GM13977 (cell line): ENCODE data around the gene SHISAL1.

Experiments used
- DNase-seq: peaks from one replicate; pipeline ENCODE4 v3.0.0; 2012; ENCODE audit warnings: low spot score
- CTCF ChIP-seq: IDR thresholded peaks from 2 replicates; pipeline ENCODE4 v1.5.1; 2012; ENCODE audit warnings: mild to moderate bottlenecking, control low read depth; ENCODE audit not compliant: insufficient read depth; ENCODE audit errors: extremely low read depth, missing control alignments
- in situ Hi-C: fragments of 300-500 bp; cut with MboI; formaldehyde crosslinking; loops from one replicate; pipeline ENCODE4 v1.12.0; 2022; ENCODE audit warnings: low sequenced_read_pairs, low pct_unique_long_range_greater_than_20kb, mixed read lengths, inconsistent platforms; ENCODE audit not compliant: unreplicated experiment

Gene SHISAL1

GRCh38 chr22:44206330-44206645, 106.5 kb downstream of the SHISAL1 start:
- TF ChIP-seq CTCF, result no peak
- in situ Hi-C loops, result no loop called here
- DNase-seq, result no peak

DNA sequence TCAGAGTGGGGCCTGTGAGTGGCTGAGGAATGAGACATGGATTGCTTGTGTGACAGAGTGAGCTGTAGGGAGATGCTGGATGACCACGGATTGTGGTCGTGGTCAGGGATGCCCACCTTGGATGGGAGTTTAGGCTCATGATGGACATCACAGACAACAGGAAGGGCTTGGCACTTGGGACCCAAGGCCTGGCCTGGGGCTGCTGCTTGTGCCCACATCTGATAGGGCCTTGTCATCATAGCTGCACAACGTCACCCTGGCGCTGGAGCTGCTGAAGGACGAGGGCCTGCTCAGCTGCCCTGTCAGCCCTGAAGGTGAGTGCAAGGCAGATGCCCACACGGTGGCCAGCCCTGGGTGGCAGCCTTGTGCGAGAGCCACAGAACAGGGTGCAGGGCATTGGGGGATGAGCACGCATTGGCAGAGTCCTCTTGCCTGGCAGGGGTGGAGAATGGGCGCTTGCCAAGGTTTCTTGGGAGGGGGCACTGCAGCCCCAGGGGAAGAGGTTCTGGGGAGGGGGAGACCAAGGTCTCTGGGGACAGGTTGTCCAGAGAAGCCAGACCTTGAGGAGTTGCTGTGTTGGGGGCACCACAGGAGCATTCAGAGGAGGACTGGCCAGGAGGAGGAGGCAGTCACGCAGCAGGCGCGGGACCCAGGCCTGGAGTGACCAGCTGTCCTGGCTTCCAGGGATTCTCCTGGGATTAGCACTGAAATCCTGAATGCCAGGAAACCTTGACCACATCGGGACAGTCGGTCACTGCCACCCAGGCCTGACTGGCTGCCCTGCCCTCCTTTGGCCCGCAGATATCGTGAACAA, 107.0 kb downstream of the SHISAL1 start:
- no peak for TF ChIP-seq CTCF
- in situ Hi-C loops, result no loop called here
- no peak for DNase-seq

DNA sequence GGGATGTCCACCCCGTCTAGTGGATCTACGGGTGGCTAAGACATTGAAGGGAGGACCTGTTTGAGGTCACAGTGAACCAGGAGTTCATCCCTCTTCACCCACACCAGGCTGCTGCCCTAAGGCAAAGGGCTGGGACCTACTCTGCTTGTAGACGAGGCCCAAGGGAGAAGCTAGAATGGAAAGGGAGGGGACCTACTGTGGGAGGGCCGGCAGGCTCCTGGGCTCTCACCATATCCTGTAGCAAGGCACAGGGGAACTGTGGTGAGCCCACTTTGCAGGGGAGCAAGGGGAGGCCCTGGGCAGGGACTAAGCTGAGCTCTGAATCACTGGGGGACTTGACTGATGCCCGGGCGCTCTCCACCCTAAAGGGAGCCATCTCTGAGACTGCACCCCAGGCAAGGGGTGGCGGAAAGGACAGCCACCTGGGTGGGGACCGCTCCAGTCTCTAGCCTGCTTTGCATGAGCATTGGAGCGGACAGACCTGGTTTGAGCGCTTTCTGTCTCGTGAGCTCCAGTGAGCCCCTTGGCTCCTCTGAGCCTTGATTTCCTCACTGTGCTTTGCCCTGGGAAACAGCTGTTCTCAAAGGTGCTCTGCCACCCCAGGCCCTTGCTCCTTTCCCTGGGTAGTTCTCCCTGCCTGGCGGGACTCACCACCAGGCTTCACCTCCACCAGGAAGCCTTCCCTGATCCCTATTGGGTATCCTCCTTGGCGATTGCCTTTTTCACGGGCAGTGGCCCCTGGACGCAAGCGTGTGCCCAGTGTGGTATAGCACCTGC, 107.8 kb downstream of the SHISAL1 start:
- TF ChIP-seq CTCF, result no peak
- in situ Hi-C loops, result no loop called here
- DNase-seq, result no peak

DNA sequence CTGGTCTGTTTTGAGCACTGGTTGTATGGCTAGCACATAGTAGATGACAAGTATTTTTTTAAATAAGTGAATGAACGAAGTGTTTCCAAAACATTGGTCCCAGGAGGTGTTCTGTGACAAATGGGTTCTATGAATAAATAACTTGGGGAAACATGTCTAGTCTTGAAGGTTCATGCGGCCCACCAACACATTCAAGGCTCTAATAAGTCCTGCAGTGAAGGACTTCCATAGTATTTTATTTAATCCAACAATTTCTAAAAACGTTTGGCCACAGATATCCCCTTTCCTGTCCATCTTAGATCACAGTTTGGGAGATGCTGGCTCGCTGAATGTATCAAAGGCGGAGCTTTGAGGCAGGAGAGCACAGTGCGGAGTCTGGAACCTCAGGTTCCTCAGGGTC, 109.5 kb downstream of the SHISAL1 start:
- TF ChIP-seq CTCF, result no peak

DNA sequence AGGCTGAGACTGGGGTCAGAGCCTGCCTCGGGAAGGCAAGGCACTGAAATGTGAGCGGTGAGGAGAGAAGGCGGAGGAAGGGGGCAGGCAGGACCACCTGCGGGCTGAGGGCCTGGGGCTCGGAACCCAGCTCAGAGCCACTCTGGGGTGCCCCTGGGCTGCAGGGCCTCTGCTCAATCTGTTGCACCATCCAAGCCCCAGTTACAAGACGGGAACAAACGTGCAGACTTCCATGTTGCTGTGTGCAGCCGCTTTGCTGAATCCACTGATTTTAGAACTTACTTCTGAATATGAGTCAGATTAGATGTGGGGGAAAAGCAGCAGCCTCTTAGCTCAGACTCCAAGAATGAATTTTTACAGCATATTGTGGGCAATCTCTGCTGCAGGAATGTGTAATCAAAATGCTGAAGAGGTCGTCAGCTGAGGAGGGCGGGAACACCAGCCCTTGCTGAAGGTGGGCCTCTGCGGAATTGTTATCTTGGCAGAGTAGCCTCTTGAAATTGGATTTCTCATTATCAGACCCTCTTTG, 110.4 kb downstream of the SHISAL1 start:
- TF ChIP-seq CTCF, result no peak
- DNase-seq, result no peak
- in situ Hi-C loops, result no loop called here

More for the DNA sequence above, 109.5 kb downstream of the SHISAL1 start:
- no peak for DNase-seq
- in situ Hi-C loops, result no loop called here

GRCh38 chr22:44201665-44202064, 111.1 kb downstream of the SHISAL1 start:
- TF ChIP-seq CTCF, result no peak
- in situ Hi-C loops, result no loop called here
- no peak for DNase-seq
